ENCODE results near the gene IER2. TPM values are rescaled to one million over a fixed set of nuclear protein-coding genes. Genes with fewer than 3 reads are reported as not detected.

The IER2 gene
- total and polyA plus RNA-seq, 2 of the 8 experiments (the other 6 are each of a cell fraction or from before 2014, with no cell fraction given) = 84.5 to 138 TPM

- TF ChIP-seq NANOG (IDR thresholded peaks at IDR 0.05; ENCODE audit: insufficient read depth, low read depth, low read length, poor library complexity, severe bottlenecking) (no peak), POLR2A (IDR thresholded peaks at IDR 0.05; ENCODE audit: control extremely low read depth in 1 of 2, low read depth in 2 of 2, low read length in 2 of 2) (peak; percentile 17 to 66)
These were observed 12.8 kb downstream of the IER2 start (continued) for GRCh38 chr19:13162724-13163608.

Measured in H1 (cell line).